ENCODE data around the gene MLXIP. TPM values are rescaled to one million over a fixed set of nuclear protein-coding genes. Genes with fewer than 3 reads are reported as not detected.

Gene MLXIP
- total and polyA plus RNA-seq, 2 of the 8 experiments (the other 6 are each of a cell fraction or from before 2014, with no cell fraction given) = 5.5 to 40.5 TPM

- 90% methylated on average over 3 of the region's 3 CpGs; no CpG with 5 or more reads in 1 of the 2 experiments for WGBS, 2 experiments (ENCODE audit: extremely low coverage in 1 of 2, insufficient coverage in 1 of 2, insufficient read length in 1 of 2, insufficient replicate concordance in 2 of 2, low coverage in 1 of 2, low lambda C conversion rate in 2 of 2, missing lambda C conversion rate in 1 of 2)
- no peak for DNase-seq (ENCODE audit: low read depth in 1 of 2, low spot score in 2 of 2)
- POLR2A ChIA-PET (ENCODE audit: partially characterized antibody) = interaction anchor here (1.0 kb wide), 1 partner anchor 27 kb away, joined by 3 read pairs; no protein-coding TSS in a partner anchor
- TF ChIP-seq SRF (IDR thresholded peaks at IDR 0.05; ENCODE audit: low read depth, low read length) (no peak), PHF8 (conservative IDR thresholded peaks at IDR 0.05; ENCODE audit: low read depth, low read length) (no peak), EP300 (IDR thresholded peaks at IDR 0.05; ENCODE audit: borderline replicate concordance in 1 of 2, low read depth in 2 of 2, low read length in 2 of 2) (no peak), JUND (IDR thresholded peaks at IDR 0.05; ENCODE audit: low read length) (no peak), BRCA1 (IDR thresholded peaks at IDR 0.05; ENCODE audit: low read depth, low read length) (no peak), SP1 (IDR thresholded peaks at IDR 0.05; ENCODE audit: low read depth, low read length) (no peak), MAFK (IDR thresholded peaks at IDR 0.05; ENCODE audit: low read depth, low read length) (no peak), HDAC2 (IDR thresholded peaks at IDR 0.05; ENCODE audit: borderline replicate concordance in 1 of 2, low read depth in 2 of 2, low read length in 2 of 2) (no peak), RFX5 (IDR thresholded peaks at IDR 0.05; ENCODE audit: borderline replicate concordance, low read depth, low read length) (no peak), TAF7 (optimal IDR thresholded peaks at IDR 0.05; ENCODE audit: borderline replicate concordance, low read depth, low read length) (no peak), ATF2 (IDR thresholded peaks at IDR 0.05; ENCODE audit: low read length) (no peak), SIRT6 (IDR thresholded peaks at IDR 0.05; ENCODE audit: low read length) (no peak), CHD2 (IDR thresholded peaks at IDR 0.05; ENCODE audit: low read length) (no peak)
Observed at GRCh38 chr12:122102331-122102730, 23.8 kb downstream of the MLXIP start.

More at GRCh38 chr12:122102331-122102730, 23.8 kb downstream of the MLXIP start:
- Histone ChIP-seq H3K14ac (ENCODE audit: insufficient read length) (no peak overlapping the region), H4K91ac (replicated peaks; ENCODE audit: insufficient read length, low read length) (no peak overlapping the region), H3K79me2 (ENCODE audit: control insufficient read depth in 1 of 2, insufficient read depth in 2 of 2, low read length in 2 of 2) (peaks cover 0 to 12% of the 10 kb centered on the region in 2 experiments; a peak in 1 of 4 replicates), H3K79me1 (ENCODE audit: low read depth, low read length) (peaks cover 8% of the 10 kb centered on the region; the same call in 1 of the 2 replicates), H2AFZ (ENCODE audit: low read length) (no peak overlapping the region), H3K27ac (ENCODE audit: low read depth, low read length) (no peak overlapping the region), H3K23ac (ENCODE audit: insufficient read length) (no peak overlapping the region), H4K5ac (ENCODE audit: insufficient read length, low read depth, low read length) (no peak overlapping the region), H2AK5ac (ENCODE audit: low read depth, low read length) (no peak overlapping the region), H2BK12ac (ENCODE audit: low read depth, low read length) (no peak overlapping the region), H3K27me3 (replicated peaks in 1 of 4; ENCODE audit: control insufficient read depth in 3 of 4, extremely low read depth in 1 of 4, insufficient read depth in 3 of 4, low read length in 3 of 4) (no peaks in the 10 kb centered on the region), H2BK20ac (ENCODE audit: low read length) (no peak overlapping the region), H2BK15ac (ENCODE audit: low read length) (no peak overlapping the region), H3K23me2 (ENCODE audit: low read depth, low read length) (no peaks in the 10 kb centered on the region), H3K36me3 (ENCODE audit: control insufficient read depth in 2 of 4, insufficient read depth in 4 of 4, low read length in 3 of 4) (no peaks in the 10 kb centered on the region), H4K20me1 (replicated peaks in 1 of 2; ENCODE audit: control insufficient read depth in 1 of 2, insufficient read depth in 2 of 2, low read length in 2 of 2) (peaks cover 2 to 5% of the 10 kb centered on the region in 2 experiments), H3K9ac (replicated peaks in 1 of 4; ENCODE audit: extremely low read depth in 1 of 4, low read depth in 3 of 4, low read length in 3 of 4) (no peak overlapping the region), H3K4me3 (ENCODE audit: extremely low read depth in 1 of 4, insufficient read depth in 2 of 4, low read depth in 3 of 4, low read length in 4 of 4) (no peak overlapping the region), H2BK120ac (replicated peaks; ENCODE audit: low read depth, low read length) (no peak overlapping the region), H3K4me2 (ENCODE audit: insufficient read depth in 1 of 2, low read depth in 2 of 2, low read length in 2 of 2) (no peak overlapping the region), H4K8ac (ENCODE audit: extremely low read depth, insufficient read depth, low read length) (no peak overlapping the region), H3K56ac (replicated peaks; ENCODE audit: insufficient read length, low read depth, low read length) (no peak overlapping the region), H3K4me1 (replicated peaks in 1 of 4; ENCODE audit: control insufficient read depth in 3 of 4, insufficient read depth in 4 of 4, low read length in 3 of 4) (peaks cover 0 to 6% (median 0%) of the 10 kb centered on the region in 4 experiments; a peak in 2 of 7 replicates), H2BK5ac (ENCODE audit: low read depth, low read length) (no peak overlapping the region), H3K18ac (ENCODE audit: extremely low read depth, low read length) (no peak overlapping the region), H3K9me3 (ENCODE audit: insufficient read depth in 2 of 2, low read depth in 1 of 2, low read length in 1 of 2) (no peaks in the 10 kb centered on the region), H3K4ac (replicated peaks; ENCODE audit: insufficient read length, low read depth, low read length) (no peak overlapping the region)
- CTCF ChIA-PET (ENCODE audit: partially characterized antibody) = interaction anchor here (1.1 kb wide), 1 partner anchor 18 kb away, joined by 3 read pairs; no protein-coding TSS in a partner anchor
- no peak for FAIRE-seq
